GM19452 (cell line): Measurements from ENCODE around the gene KLRB1.
"Not testable (repeated sequence)": the region's sequence is repeated elsewhere in the genome, so short reads cannot be mapped to it uniquely, and the experiment has no call there.

Source experiments
- ATAC-seq: cut with Tn5 transposase; IDR thresholded peaks from one replicate; pipeline ENCODE4 v1.9.1; 2021; ENCODE audit not compliant: unreplicated experiment

Gene KLRB1

DNA sequence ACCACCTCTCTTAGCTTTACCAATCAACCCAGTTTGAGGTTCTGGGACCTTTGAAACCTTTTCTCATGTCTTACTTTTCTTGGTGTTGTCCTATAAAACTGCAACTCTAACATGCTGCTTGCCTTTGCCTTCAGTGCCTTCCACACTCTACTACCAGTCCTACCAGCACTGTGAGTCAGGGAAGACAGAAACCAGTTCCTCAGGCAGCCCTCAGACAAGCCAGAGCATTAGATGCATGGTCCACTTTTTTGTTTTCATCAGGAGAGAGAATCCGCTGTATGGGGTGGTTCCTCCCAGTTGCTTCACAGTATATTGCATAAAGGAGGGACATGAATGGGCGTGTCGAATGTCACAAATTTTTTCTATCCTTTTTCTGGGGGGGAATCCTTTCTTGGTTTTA, 17.3 kb upstream of the KLRB1 start:
- ATAC-seq = no peak

DNA sequence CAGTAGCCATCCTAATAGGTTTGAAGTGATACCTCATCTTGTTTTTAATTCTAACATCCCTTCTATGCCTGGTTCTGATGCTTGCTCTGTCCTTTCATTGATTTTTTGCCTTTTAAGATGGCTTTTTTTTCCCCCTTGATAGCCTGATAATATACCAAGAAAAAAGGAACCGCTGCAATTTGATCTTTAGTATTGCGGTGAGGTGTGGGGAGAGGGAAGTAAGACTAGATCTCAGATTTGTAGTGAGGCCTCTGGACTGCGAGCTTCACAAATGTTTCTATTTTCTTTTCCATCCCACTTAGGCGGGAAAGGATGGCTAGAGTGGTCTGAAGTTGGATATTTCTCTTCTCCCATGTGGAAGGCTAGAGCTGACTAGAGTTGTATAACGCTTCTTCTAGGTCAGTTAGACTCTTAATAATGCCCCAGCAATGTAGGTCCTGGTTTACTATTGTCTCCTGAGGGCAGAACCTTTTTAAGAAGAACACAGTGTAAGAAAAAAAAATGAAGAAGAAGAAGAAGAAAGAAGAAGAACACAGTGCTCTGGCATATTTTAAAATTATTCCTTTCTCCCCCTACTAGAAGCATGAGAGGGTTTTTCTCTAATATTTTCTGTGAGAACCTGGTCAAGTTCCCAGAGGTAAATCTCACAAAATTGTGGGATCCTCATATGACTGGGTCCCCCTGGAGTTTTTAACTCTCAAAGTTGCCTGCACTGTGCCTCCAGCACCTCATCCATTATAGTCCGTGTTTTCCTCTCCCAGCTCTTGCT, 11.9 kb upstream of the KLRB1 start:
- no peak for ATAC-seq

DNA sequence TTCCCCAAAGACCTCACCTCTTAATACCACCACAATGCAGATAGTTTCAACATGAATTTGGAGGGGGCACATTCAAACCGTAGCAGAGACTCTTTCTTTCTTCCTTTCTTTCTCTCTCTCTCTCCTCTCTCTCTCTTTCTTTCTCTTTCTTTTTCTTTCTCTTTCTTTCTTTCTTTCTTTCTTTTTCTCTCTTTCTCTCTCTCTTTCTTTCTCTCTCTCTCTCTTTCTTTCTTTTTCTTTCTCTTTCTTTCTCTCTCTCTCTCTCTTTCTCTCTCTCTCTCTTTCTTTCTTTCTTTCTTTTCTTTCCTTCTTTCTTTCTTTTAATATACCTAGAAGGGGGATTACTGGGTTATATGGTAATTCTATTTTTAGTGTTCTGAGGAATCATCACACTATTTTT, 11.2 kb upstream of the KLRB1 start:
- not testable (repeated sequence) for ATAC-seq

DNA sequence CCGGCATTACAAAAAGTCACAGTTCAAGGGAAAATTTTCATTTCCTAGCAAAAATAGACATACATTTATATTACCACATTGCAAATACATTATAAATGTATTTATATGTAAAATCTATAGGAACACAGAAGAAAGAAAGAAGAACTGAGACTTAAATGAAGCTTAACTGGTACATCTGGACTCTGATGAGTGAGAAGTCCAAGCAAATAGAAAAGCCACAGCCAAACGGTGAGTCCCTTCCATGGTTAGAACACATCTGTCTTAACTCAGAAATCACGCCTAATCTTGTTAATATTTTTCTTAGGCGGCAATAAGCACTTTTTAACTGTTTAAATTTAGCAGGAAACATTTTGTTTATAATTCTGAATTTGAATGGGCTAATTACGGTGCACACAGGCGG, 9.4 kb upstream of the KLRB1 start:
- no peak for ATAC-seq

DNA sequence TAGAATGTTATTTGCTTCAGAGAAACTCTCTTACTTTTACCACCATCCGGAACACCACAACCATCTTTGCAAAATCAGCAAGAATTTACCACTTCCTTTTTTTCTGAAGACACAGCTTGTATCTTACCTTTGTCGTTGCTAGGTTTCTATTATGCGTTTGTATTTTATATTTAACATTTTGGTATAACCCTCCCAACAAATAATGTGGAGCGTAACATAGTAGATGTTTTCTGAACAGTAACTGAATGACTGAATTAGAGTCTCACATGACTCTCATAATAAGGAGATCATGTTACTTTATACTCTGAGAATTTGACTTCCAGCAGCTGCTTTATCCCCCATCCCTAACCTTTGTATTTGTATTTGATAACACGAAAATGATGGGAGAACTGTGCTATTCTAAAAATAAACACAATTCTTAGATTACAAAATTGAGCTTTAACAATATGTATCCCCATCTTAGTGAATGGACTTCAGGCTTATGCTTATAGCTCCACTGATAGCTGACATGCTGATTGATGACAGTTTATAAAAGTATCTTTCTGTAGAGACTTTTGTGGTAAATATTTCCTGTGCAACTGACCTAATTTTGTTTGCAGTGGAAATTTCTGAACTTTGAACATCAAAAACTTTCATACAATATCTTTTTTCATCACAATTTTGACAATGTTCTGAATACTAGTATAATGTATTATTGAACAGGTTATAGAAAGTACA, 7.9 kb upstream of the KLRB1 start:
- no peak for ATAC-seq

DNA sequence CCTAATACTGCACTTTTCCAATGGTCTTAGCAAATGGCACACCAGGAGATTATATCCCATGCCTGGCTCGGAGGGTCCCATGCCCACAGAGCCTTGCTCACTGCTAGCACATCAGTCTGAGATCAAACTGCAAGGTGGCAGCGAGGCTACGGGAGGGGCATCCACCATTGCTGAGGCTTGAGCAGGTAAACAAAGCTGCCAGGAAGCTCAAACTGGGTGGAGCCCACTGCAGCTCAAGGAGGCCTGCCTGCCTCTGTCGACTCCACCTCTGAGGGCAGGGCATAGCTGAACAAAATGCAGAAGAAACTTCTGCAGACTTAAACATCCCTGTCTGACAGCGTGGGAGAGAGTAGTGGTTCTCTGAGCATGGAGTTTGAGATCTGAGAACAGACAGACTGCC, 2.9 kb upstream of the KLRB1 start:
- not testable (repeated sequence) for ATAC-seq

DNA sequence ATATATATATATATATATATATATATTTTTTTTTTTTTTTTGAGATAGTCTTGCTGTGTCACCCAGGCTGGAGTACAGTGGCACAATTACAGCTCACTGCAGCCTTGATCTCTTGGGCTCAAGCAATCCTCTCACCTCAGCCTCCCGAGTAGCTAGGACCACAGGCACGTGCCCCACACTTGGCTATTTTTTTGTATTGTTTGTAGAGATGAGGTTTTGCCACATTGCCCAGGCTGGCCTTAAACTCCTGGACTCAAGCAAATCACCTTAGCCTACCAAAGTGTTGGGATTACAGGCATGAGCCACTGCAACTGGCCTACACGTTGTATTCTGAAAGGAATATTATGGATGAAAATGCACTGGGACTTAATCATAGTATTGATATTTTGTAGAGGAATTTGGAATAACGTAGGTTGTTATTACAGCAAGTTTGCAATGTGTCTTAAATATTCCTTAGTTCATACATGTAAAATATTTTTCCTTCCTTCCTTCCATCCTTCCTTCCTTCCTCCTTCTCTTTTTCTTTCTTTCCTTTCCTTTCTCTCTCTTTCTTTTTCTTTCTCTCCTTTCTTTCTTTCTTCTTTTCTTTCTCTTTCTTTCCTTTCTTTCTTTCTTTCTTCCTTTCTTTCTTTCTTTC, 862 bp downstream of the KLRB1 start:
- ATAC-seq = no peak

DNA sequence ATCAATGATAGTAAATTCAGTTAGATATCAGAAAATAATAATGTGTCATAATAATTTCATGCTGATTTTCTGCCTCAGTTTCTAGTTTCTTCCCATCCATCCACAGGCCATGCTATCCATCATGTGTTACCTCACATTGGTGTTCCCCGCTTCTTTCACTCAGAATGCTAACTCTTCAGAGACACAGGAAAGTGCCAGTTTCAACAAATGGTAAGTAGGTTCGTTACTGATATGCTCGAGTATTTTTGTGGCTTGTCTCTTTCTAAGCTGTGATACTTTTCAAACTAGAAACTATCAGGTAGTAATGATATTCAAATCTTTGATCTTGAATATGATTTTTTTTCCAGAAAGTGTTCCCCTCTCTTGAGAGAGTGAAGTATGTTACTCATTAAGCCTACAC, 1.5 kb downstream of the KLRB1 start:
- ATAC-seq = no peak

DNA sequence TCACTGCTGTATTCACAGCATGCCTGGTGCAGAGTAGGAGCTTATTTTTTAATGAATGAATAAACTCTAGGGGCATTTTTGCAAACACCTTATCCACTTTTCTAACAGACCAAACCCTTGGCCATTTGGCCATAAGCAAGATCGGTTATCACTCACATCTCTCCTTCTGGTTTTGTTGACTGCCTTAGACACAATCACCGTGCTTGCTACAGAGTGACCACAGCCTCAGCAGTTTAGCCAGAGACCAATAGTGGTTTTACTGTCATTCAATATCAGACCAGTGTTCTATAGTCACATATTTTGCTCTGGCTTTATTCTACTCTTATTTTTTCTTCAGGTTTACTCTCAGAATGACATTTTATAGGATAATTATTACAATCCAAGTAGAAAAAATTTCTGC, 2.2 kb downstream of the KLRB1 start:
- ATAC-seq = no peak

DNA sequence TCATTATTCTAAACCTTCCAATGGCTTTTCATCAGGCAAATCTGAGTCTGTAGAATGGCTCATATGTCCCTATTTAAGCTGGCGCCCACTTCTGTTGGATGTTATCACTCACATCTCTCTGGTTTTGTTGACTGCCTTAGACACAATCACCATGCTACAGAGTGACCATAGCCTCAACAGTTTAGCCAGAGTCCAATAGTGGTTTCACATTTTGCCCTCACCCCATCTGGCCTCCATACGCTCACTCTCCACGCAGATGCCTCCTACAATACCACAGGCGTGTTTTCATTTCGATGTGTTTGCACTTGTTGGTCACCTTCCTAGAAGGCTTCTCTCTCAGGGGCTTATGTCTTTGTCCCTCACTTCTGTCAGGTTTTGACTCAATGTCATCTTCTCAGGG, 3.4 kb downstream of the KLRB1 start:
- no peak for ATAC-seq

DNA sequence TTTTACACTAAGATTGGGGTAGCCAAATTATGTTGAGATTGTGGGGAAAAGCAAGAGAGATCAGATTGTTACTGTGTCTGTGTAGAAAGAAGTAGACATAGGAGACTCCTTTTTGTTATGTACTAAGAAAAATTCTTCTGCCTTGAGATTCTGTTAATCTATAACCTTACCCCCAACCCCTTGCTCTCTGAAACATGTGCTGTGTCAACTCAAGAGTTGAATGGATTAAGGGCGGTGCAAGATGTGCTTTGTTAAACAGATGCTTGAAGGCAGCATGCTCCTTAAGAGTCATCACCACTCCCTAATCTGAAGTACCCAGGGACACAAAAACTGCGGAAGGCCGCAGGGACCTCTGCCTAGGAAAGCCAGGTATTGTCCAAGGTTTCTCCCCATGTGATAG, 7.3 kb downstream of the KLRB1 start:
- ATAC-seq = not testable (repeated sequence)

DNA sequence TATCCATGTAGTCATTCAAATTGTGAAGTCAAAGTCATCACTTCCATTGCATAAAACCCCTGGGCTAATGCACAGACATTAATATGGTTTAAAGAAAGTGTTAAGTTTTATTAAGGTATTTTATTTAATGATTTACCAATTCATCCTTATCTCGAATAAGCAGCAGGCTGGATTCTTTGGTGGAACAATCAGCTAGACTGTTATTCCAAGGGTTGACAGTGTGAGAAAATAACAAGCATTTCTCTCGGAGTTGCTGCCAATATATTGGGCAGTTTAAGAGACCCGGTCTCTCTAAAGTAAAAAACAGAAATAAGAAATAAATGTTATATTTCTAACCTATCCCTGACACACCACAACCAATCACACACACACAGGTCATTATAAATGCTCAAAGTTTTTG, 9.4 kb downstream of the KLRB1 start:
- no peak for ATAC-seq

DNA sequence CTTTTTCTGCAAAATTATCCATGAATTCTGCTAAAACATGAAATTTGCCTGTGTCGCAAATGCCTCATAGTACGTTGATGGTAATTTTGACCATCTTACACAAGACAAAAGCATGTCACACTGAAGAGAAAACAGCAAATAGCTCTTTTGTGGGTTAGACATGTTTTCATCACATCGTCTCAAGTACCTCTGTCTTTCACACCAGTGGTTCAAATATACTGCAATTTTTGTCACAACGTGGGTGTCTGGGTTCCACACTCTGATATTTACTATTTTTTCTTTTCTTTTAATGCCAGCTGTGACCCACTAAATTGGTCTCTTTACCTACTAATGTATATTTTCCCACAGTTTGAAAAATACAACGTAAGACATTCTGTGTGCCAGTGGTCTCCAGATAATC, 10.4 kb downstream of the KLRB1 start:
- no peak for ATAC-seq

DNA sequence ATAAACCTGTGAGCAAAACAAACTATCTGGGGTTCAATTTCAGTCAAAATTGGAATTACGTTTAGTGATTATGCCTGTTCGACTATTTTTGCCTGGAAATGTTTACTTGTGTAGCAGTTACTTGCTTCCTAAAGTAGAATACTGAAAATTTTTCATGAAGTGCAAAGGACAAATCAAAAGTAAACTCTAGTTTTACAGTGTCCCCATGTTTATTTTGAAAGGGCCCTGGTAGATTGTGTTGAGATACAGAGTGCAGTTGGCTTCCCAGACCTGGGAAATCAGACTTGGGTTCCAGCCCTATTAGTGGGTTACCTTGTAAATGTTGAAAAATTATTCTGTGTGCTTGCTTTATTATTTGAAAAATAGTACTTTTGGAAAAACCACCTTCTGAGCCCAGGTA, 17.3 kb downstream of the KLRB1 start:
- no peak for ATAC-seq

DNA sequence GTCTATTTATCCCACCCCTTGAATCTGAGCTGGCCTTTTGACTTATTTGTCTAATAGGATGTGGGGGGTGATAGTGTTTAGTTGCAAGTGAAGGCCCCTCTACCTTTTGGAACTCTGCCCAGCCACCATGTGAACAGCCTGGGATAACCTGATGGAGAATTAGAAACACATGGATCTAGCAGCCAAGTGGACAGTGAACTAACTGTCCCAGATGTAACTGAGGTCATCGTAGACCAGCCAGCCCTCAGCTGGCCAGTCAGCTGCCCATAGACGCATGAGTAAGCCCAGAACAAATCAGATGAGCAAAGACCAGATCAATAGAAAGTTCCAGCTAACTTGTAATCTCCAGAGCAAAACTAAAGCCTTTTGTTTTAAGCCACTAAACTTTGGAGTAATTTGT, 19.0 kb downstream of the KLRB1 start:
- no peak for ATAC-seq

DNA sequence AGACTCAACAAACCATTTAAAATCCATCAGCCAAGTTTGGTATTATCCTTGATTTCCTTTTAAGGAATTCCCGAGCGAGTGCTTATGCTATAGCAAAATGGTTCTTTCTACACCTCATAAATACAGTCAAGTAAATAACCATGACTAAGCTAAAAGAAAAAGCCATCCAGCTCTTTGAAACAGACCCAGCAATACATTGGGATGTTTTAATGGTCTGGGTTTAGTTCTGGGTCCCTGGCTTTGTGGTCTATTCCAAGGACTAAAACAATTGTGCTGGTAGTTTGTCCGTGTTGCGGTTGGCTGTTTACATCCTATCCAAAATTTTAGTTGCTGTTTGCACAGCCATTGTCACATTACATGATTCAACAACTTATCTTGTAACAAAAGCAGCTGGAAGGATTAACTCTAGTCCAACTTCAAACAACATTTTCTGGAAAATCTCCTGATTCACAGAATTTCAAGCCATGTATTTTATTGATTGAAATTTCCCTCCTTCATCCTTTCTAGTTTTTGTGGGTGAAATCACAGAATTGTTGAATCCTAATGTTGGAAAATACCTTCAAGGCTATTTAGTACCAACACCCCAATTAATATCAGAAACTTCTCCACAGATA, 19.6 kb downstream of the KLRB1 start:
- no peak for ATAC-seq

DNA sequence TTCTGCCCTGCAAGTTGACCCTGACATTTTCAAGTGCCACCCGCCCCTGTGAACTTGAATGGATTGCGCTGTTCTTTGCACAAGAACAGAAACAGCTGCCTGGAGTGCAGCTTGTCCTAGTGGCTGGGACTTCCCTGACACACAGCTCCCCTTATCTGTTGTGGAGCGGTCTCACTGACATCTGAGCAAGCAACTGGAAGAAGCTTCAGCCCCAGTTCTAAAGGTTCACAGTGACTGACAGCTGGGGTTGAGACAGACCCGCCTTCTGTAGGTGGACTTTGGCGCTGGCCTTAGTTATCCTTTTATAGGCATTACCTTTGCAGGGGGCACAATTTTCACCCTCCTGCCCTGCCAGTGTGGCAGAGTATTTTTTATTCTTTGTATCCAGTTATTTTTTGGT, 30.0 kb downstream of the KLRB1 start:
- not testable (repeated sequence) for ATAC-seq

DNA sequence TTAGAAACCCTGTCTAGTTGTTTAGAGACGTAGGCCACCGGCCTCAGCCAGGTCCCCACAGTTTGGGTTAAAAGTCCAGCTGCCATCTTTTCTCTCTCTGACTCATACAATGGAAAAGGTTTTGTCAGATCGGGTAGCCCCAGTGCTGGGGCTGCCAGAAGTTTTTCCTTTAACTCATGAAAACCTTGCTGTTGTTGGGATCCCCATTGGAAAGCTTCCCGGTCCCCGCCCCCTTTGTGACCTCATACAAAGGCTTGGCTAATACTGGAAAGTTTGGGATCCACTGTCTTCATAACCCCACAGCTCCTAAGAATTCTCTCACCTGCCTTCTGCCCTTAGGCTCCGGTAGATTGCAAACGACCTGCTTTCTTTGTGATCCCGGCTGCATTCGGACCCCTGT, 40.6 kb downstream of the KLRB1 start:
- ATAC-seq = not testable (repeated sequence)

DNA sequence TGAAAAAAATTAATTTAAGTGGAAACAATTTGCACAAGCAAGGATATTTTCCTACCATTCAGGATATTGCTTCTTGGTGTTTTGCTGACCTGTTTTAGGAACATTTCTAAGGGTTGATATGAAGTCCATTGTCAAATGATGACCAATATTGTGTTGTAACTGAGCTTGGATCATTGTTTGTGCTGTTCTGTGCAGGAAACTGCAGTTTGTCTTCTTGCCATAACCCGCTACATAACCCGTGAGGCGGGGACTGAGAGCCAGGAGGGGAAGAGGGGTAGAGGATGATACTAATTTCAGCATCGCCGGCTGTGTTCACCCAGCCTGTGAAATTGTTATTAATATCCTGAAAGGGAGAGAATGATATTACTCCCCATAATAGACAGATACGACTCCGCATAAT, 41.6 kb downstream of the KLRB1 start:
- not testable (repeated sequence) for ATAC-seq

DNA sequence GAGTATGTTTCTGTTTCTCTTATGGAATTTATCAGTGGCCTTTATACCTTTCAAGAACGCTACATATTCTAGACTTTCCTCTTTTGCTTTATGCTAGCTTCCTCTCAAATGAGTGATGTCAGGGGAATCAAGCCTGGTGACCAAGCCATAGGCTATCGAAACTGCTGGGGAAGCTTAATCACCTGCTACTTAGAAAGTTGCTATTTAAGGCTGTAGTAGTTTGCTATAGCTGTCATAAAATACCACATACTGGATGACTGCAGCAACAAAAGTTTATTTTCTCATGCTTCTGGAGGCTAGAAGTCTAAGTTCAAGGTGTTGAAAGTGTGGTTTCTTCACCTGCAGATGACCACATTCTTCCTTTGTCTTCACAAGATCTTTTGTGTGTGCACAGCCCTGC, 43.3 kb downstream of the KLRB1 start:
- not testable (repeated sequence) for ATAC-seq

DNA sequence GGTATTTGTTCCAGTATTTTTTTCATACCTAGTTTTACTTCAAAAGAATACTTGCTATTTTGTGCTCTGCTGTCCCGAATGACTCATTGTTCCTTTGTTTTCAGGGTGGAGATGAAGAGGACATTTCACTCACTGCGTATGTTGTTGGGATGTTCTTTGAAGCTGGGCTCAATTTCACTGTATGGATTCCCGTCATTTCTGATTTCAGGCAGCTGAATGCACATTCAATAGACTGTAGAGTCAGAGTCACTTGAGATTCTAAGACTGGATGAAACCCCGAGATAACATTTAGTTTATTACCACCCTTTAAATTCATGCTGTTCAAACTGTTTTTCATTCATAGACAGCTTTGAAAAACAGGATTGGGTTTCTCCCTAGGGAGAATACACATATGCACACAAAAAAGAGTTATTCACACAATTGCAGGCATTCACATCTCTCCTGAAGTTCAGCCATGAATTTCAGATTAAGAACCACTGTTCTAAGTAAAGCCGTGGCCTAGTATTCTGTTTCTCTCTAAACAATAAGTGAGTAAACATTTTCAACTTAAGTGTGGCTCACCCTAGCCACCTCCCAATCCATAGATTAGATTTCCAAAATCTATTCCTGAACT, 44.8 kb downstream of the KLRB1 start:
- not testable (repeated sequence) for ATAC-seq
